Endothelial cell of umbilical vein (primary cell): ENCODE results near the gene OPCML. TPM values are rescaled to one million over a fixed set of nuclear protein-coding genes. Genes with fewer than 3 reads are reported as not detected.

ENCODE experiments used
- BruUV-seq: library from RNA; stranded (reverse); fragments of 400-500 nt; replicated peaks from 2 replicates; lab custom pipeline; 2021; lab: Mats Ljungman, UMichigan
- CTCF ChIA-PET: fragments of 300-600, 350-600 bp; sonication (Branson Sonifier 250); formaldehyde crosslinking; loops from one replicate; lab custom pipeline; 2021; ENCODE audit warnings: antibody characterized with exemption, inconsistent platforms; lab: Charles Lee
- POLR2A ChIA-PET: fragments of 300-600, 350-600 bp; sonication (Branson Sonifier 250); formaldehyde crosslinking; loops from one replicate; lab custom pipeline; 2021; ENCODE audit warnings: antibody characterized with exemption, inconsistent platforms; lab: Charles Lee
- DNase-seq: peaks from one replicate; pipeline ENCODE4 v3.0.0-alpha.2; 2011; ENCODE audit warnings: low read depth, low spot score
- FAIRE-seq: peaks from 2 replicates; lab custom pipeline; 2011; peaks lifted over from hg19 to GRCh38; lab: Jason Lieb, UNC
- H2AFZ ChIP-seq: 2 replicates; pipeline ENCODE4 v1.6.0; 2012; ENCODE audit warnings: low read depth, low read length, control low read depth, inconsistent platforms
- H3K27ac ChIP-seq: 2 replicates; pipeline ENCODE4 v1.5.1; 2011; ENCODE audit warnings: low read depth, mild to moderate bottlenecking, control low read depth, low read length, moderate library complexity; ENCODE audit not compliant: insufficient read depth
- H3K27me3 ChIP-seq, 2 experiments: 2 replicates each; pipeline versions ENCODE4 v1.6.0 to v1.6.1; 2011; ENCODE audit warnings: low read length in 2 of 2, mixed read lengths in 1 of 2; ENCODE audit not compliant: control insufficient read depth in 2 of 2, insufficient read depth in 2 of 2
- H3K36me3 ChIP-seq, 2 experiments: 2 replicates in 1 of 2; 3 replicates in 1 of 2; pipeline ENCODE4 v1.5.1; 2011; ENCODE audit warnings: low read length in 2 of 2, mild to moderate bottlenecking in 1 of 2, moderate library complexity in 1 of 2; ENCODE audit not compliant: control insufficient read depth in 2 of 2, insufficient read depth in 2 of 2; ENCODE audit errors: extremely low read depth in 1 of 2
- H3K4me1 ChIP-seq: 3 replicates; pipeline ENCODE4 v1.5.1; 2011; ENCODE audit warnings: mild to moderate bottlenecking, low read length; ENCODE audit not compliant: control insufficient read depth, insufficient read depth; ENCODE audit errors: extremely low read depth
- H3K4me2 ChIP-seq: 2 replicates; pipeline ENCODE4 v1.6.1; 2011; ENCODE audit warnings: low read length, control low read depth, mixed read lengths; ENCODE audit not compliant: insufficient read depth
- H3K4me3 ChIP-seq, 3 experiments: fragments of 200-600 bp in 1 of 3; sonication (generic), shearing (Covaris generic) in 1 of 3; replicated peaks in 1 of 3; 2 replicates each; pipeline ENCODE4 v1.5.1; 2011 to 2016; ENCODE audit warnings: control low read depth in 3 of 3, low read length in 3 of 3, mild to moderate bottlenecking in 2 of 3, inconsistent platforms in 1 of 3, low read depth in 1 of 3, moderate library complexity in 1 of 3; ENCODE audit not compliant: insufficient read depth in 1 of 3
- H3K79me2 ChIP-seq: 2 replicates; pipeline ENCODE4 v1.6.0; 2012; ENCODE audit warnings: low read length, inconsistent platforms; ENCODE audit not compliant: control insufficient read depth, insufficient read depth
- H3K9ac ChIP-seq: replicated peaks from 2 replicates; pipeline ENCODE3; 2011; ENCODE audit warnings: low read length, control low read depth; ENCODE audit not compliant: insufficient read depth; ENCODE audit errors: extremely low read depth
- H3K9me1 ChIP-seq: replicated peaks from 3 replicates; pipeline ENCODE4 v1.6.0; 2011; ENCODE audit warnings: mild to moderate bottlenecking, low read length; ENCODE audit not compliant: control insufficient read depth, insufficient read depth; ENCODE audit errors: extremely low read depth
- H3K9me3 ChIP-seq: replicated peaks from 2 replicates; pipeline ENCODE4 v1.5.1; 2012; ENCODE audit warnings: low read length, inconsistent platforms; ENCODE audit not compliant: control insufficient read depth, insufficient read depth
- H4K20me1 ChIP-seq: replicated peaks from 2 replicates; pipeline ENCODE3; 2011; ENCODE audit warnings: mild to moderate bottlenecking, low read length; ENCODE audit not compliant: control insufficient read depth, insufficient read depth; ENCODE audit errors: extremely low read depth
- CTCF ChIP-seq, 2 donors: IDR thresholded peaks; 1 replicate in 1 of 2; 2 replicates in 1 of 2; pipeline ENCODE4 v1.5.1; 2011; ENCODE audit warnings: low read length in 2 of 2, mild to moderate bottlenecking in 2 of 2, moderate library complexity in 2 of 2, control low read depth in 1 of 2, inconsistent platforms in 1 of 2, low read depth in 1 of 2; ENCODE audit not compliant: insufficient read depth in 1 of 2; ENCODE audit errors: extremely low read depth in 1 of 2
- EZH2 ChIP-seq: IDR thresholded peaks from 2 replicates; pipeline ENCODE4 v1.6.1; 2012; ENCODE audit warnings: borderline replicate concordance, low read depth, mild to moderate bottlenecking, moderate library complexity, low read length, inconsistent platforms; ENCODE audit not compliant: severe bottlenecking
- FOS ChIP-seq: IDR thresholded peaks from 2 replicates; pipeline ENCODE4 v1.6.1; 2011; ENCODE audit warnings: mild to moderate bottlenecking, low read length, moderate library complexity, borderline replicate concordance; ENCODE audit not compliant: insufficient read depth
- GATA2 ChIP-seq: IDR thresholded peaks from 2 replicates; pipeline ENCODE4 v1.7.0; 2011; ENCODE audit warnings: low read depth, mild to moderate bottlenecking, moderate library complexity, mixed read lengths, low read length; ENCODE audit not compliant: insufficient read length, insufficient read depth
- JUN ChIP-seq: IDR thresholded peaks from 2 replicates; pipeline ENCODE4 v1.6.1; 2011; ENCODE audit warnings: borderline replicate concordance, low read depth; ENCODE audit not compliant: insufficient read length, insufficient read depth
- MAX ChIP-seq: IDR thresholded peaks from 2 replicates; pipeline ENCODE4 v1.6.1; 2011; ENCODE audit not compliant: insufficient read depth, insufficient read length
- MYC ChIP-seq: IDR thresholded peaks from one replicate; pipeline ENCODE4 v1.6.1; 2011; ENCODE audit warnings: mild to moderate bottlenecking, low read depth, low read length
- POLR2A ChIP-seq: IDR thresholded peaks from 2 replicates; pipeline ENCODE4 v1.6.1; 2012; ENCODE audit warnings: low read depth, mild to moderate bottlenecking, control low read depth, low read length
- POLR2AphosphoS5 ChIP-seq: IDR thresholded peaks from 2 replicates; pipeline ENCODE4 v1.6.1; 2012; ENCODE audit warnings: low read depth, mild to moderate bottlenecking, control low read depth, low read length, moderate library complexity; ENCODE audit not compliant: insufficient read depth
- dilution Hi-C: fragments of 300-500 bp; cut with MboI; formaldehyde crosslinking; loops from one replicate; pipeline ENCODE4 v1.15.0; 2019; ENCODE audit warnings: low sequenced_read_pairs; ENCODE audit not compliant: extremely low pct_ligation_motif_present
- intact Hi-C: fragments of 100-400 bp; cut with micrococcal nuclease; formaldehyde crosslinking; loops from one replicate; pipeline ENCODE4 v1.10.0; 2022
- polyA plus RNA-seq, 4 experiments: library from polyadenylated mRNA; depleted of rRNA in 3 of 4; stranded (reverse) in 3 of 4; unstranded in 1 of 4; fragments of >200 nt; gene quantifications; 2 replicates each; pipeline versions ENCODE4 v1.2.1 to v1.2.3, GENCODE V29; 2011 to 2012; ENCODE audit warnings: missing spikeins in 1 of 4
- total RNA-seq: library from RNA; stranded (reverse); gene quantifications from 2 replicates; pipeline ENCODE4 v1.2.3, GENCODE V29; 2021

OPCML gene
- total and polyA plus RNA-seq, 2 donors (not counting 3 experiments of a cell fraction or from before 2014, with no cell fraction given) = not detected

- Histone ChIP-seq H4K20me1 (no peaks in the 10 kb centered on the region), H3K79me2 (no peaks in the 10 kb centered on the region), H3K27ac (no peak overlapping the region), H3K4me1 (no peaks in the 10 kb centered on the region), H3K9ac (no peak overlapping the region), H3K36me3 (no peaks in the 10 kb centered on the region), H3K9me1 (no peaks in the 10 kb centered on the region), H3K9me3 (peaks cover 2% of the 10 kb centered on the region), H3K4me2 (no peak overlapping the region), H2AFZ (no peak overlapping the region), H3K4me3 (no peak overlapping the region), H3K27me3 (no peaks in the 10 kb centered on the region)
- ChIA-PET CTCF (no interaction called here), POLR2A (no interaction called here)
- TF ChIP-seq GATA2 (no peak), FOS (no peak), MAX (no peak), MYC (no peak)
- FAIRE-seq = no peak
- dilution Hi-C loops = no loop called here
- DNase-seq = no peak
- intact Hi-C loops = no loop called here
- BruUV-seq = no TSS peak
Observed at GRCh38 chr11:133531458-133531857, 843 bp downstream of the OPCML start.

GRCh38 chr11:133530501-133530835, 1.8 kb downstream of the OPCML start:
- TF ChIP-seq EZH2 (no peak), MAX (no peak), FOS (no peak), CTCF (IDR thresholded peaks at IDR 0.05; ENCODE audit: extremely low read depth in 1 of 2, insufficient read depth in 1 of 2, low read depth in 1 of 2, low read length in 2 of 2) (no peak), POLR2A (no peak), JUN (no peak), POLR2AphosphoS5 (no peak), MYC (no peak), GATA2 (no peak)
- no peak overlapping the region for H3K9ac ChIP-seq
- H3K4me3 ChIP-seq = no peak overlapping the region
- H3K27ac ChIP-seq = no peak overlapping the region
- no TSS peak for BruUV-seq
- intact Hi-C loops = no loop called here
- H4K20me1 ChIP-seq = no peaks in the 10 kb centered on the region
- dilution Hi-C loops = no loop called here
- H3K9me1 ChIP-seq = no peaks in the 10 kb centered on the region
- H3K79me2 ChIP-seq = no peaks in the 10 kb centered on the region
- ChIA-PET CTCF (no interaction called here), POLR2A (no interaction called here)
- H3K4me1 ChIP-seq = no peaks in the 10 kb centered on the region
- peaks cover 2% of the 10 kb centered on the region for H3K9me3 ChIP-seq
- H2AFZ ChIP-seq = no peak overlapping the region
- no peaks in the 10 kb centered on the region for H3K27me3 ChIP-seq
- FAIRE-seq (no peak), DNase-seq (no peak)
- H3K36me3 ChIP-seq = no peaks in the 10 kb centered on the region
- H3K4me2 ChIP-seq = no peak overlapping the region
